Chondrocyte (in vitro differentiated cells): Measurements from ENCODE around the gene MYBL2. TPM values are rescaled to one million over a fixed set of nuclear protein-coding genes. Genes with fewer than 3 reads are reported as not detected.

Experiments
- DNase-seq: peaks from one replicate; pipeline ENCODE4 v3.0.0; 2021; ENCODE audit warnings: mixed read lengths, low spot score
- H3K27ac Mint-ChIP-seq: one replicate; pipeline ENCODE4 v1.8.0; 2021; ENCODE audit warnings: mild to moderate bottlenecking, moderate library complexity, mixed read lengths; ENCODE audit not compliant: unreplicated experiment
- H3K27me3 Mint-ChIP-seq: 2 replicates; pipeline ENCODE4 v1.8.0; 2021; ENCODE audit warnings: low read depth, mixed read lengths
- H3K36me3 Mint-ChIP-seq: 2 replicates; pipeline ENCODE4 v1.8.0; 2021; ENCODE audit warnings: low read depth, mixed read lengths
- H3K4me1 Mint-ChIP-seq: 2 replicates; pipeline ENCODE4 v1.8.0; 2021; ENCODE audit warnings: low read depth, mild to moderate bottlenecking, mixed read lengths
- H3K4me3 Mint-ChIP-seq: one replicate; pipeline ENCODE4 v1.8.0; 2021; ENCODE audit warnings: mild to moderate bottlenecking, moderate library complexity, mixed read lengths; ENCODE audit not compliant: unreplicated experiment
- H3K9me3 Mint-ChIP-seq: 2 replicates; pipeline ENCODE4 v1.8.0; 2021; ENCODE audit warnings: low read depth, mixed read lengths
- total RNA-seq: library from RNA; stranded (reverse); gene quantifications from 3 replicates; pipeline ENCODE4 v1.2.1, GENCODE V29; 2021
- TF ChIP-seq, protein P1 (sequence below): fragments of 200-600 bp; sonication (generic); IDR thresholded peaks from 2 replicates; pipeline ENCODE4 v1.5.0; 2021; ENCODE audit warnings: antibody characterized with exemption, mild to moderate bottlenecking, moderate library complexity

MYBL2 gene
- total RNA-seq, 1 donor from 2014 or later: 16.8 TPM

DNA sequence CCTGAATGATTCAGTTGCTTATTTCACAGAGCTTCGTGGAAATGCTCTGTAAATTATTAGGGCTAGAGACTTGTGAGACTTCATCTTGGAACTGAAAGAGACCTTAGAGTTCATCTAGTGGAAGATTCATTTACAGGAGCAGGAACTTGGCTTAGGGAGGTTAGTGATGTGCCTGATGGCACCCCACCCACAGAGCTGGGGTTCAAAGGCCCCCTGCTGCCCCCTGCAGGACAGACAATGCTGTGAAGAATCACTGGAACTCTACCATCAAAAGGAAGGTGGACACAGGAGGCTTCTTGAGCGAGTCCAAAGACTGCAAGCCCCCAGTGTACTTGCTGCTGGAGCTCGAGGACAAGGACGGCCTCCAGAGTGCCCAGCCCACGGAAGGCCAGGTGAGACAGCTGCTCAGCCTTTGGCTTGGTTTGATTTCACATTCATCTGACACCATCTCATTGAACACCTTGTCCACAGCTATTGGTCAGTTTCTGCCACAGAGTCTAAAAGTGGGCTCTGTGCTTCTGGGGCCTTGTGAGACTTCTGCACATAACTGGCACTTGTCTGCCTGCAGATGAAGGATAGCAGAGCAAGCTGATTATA is 25.1 kb downstream of the MYBL2 start:
- Mint-ChIP-seq H3K4me1 (no peaks in the 10 kb centered on the region), H3K36me3 (no peaks in the 10 kb centered on the region), H3K9me3 (no peaks in the 10 kb centered on the region), H3K27me3 (no peaks in the 10 kb centered on the region), H3K4me3 (no peak overlapping the region), H3K27ac (no peak overlapping the region)
- no peak for DNase-seq
- TF ChIP-seq, protein P1, sequence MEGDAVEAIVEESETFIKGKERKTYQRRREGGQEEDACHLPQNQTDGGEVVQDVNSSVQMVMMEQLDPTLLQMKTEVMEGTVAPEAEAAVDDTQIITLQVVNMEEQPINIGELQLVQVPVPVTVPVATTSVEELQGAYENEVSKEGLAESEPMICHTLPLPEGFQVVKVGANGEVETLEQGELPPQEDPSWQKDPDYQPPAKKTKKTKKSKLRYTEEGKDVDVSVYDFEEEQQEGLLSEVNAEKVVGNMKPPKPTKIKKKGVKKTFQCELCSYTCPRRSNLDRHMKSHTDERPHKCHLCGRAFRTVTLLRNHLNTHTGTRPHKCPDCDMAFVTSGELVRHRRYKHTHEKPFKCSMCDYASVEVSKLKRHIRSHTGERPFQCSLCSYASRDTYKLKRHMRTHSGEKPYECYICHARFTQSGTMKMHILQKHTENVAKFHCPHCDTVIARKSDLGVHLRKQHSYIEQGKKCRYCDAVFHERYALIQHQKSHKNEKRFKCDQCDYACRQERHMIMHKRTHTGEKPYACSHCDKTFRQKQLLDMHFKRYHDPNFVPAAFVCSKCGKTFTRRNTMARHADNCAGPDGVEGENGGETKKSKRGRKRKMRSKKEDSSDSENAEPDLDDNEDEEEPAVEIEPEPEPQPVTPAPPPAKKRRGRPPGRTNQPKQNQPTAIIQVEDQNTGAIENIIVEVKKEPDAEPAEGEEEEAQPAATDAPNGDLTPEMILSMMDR: peak; percentile 77

DNA sequence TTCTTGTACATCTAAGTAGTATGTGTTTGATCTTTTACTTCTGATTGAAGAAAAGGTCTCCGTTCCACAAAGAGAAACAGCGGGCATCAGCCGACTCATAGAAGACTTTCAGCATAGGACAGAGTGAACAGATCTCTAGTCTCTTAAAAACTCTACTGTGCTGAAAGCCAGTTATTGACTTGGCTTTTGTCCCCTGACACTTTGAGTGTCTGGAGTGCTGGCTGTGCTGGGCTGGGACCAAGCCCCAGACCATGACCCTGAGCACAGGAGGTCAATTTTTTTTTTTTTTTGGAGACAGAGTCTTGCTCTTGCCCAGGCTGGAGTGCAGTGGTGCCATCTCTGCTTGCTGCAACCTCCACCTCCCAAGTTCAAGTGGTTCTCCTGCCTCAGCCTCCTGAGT is 27.8 kb downstream of the MYBL2 start:
- H3K36me3 Mint-ChIP-seq: no peaks in the 10 kb centered on the region
- TF ChIP-seq, protein P1: no peak
- no peaks in the 10 kb centered on the region for H3K27me3 Mint-ChIP-seq
- no peak for DNase-seq
- H3K9me3 Mint-ChIP-seq: no peaks in the 10 kb centered on the region
- no peak overlapping the region for H3K27ac Mint-ChIP-seq
- H3K4me1 Mint-ChIP-seq: no peaks in the 10 kb centered on the region
- no peak overlapping the region for H3K4me3 Mint-ChIP-seq

DNA sequence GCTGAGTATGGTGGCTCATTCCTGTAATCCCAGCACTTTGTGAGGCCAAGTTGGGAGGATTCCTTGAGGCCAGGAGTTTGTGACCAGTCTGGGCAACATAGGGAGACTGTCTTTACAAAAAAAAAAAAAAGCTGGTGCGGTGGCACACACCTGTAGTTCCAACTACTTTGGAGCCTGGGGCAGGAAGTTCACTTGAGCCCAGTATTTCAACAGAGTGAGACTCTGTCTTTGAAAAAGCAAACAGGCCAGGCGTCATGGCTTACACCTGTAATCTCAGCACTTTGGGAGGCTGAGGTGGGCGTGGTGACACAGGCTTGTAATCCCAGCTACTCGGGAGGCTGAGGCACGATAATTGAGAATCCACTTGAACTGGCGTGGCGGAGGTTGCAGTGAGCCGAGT is 28.7 kb downstream of the MYBL2 start:
- Mint-ChIP-seq H3K4me3 (no peak overlapping the region), H3K27ac (no peak overlapping the region), H3K4me1 (no peaks in the 10 kb centered on the region), H3K36me3 (peaks cover 1% of the 10 kb centered on the region), H3K9me3 (no peaks in the 10 kb centered on the region), H3K27me3 (no peaks in the 10 kb centered on the region)
- TF ChIP-seq, protein P1: no peak
- DNase-seq: no peak

DNA sequence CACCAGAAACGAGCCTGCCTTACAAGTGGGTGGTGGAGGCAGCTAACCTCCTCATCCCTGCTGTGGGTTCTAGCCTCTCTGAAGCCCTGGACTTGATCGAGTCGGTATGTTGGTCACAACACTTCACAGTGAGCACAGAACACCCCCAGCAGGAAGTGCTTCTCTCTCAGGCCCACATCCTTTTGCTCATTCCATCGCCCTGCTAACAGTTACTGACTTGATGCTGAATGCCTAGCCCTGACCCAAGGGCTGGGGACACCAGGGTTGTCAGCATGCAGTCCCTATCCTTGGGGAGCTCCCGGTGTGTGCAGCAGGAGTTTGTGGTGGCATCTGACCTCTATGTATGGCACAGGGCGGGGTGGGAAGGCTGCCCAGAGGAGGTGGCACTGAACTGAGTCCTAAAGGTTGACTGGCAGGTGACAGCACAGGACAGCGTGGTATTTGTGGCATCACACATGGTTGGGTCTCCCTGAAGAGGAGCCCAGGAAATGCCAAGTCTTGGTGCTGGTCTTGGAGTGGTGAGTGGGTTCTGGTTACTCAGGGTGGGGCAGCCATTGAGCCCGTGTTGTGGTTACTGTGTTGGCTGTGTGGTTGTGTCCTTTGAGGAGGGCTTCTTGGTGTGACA is 33.1 kb downstream of the MYBL2 start:
- DNase-seq: no peak
- TF ChIP-seq, protein P1: no peak
- H3K27ac Mint-ChIP-seq: no peak overlapping the region
- H3K27me3 Mint-ChIP-seq: no peaks in the 10 kb centered on the region
- H3K4me1 Mint-ChIP-seq: no peaks in the 10 kb centered on the region
- no peaks in the 10 kb centered on the region for H3K9me3 Mint-ChIP-seq
- no peak overlapping the region for H3K4me3 Mint-ChIP-seq
- H3K36me3 Mint-ChIP-seq: peaks cover 4% of the 10 kb centered on the region

DNA sequence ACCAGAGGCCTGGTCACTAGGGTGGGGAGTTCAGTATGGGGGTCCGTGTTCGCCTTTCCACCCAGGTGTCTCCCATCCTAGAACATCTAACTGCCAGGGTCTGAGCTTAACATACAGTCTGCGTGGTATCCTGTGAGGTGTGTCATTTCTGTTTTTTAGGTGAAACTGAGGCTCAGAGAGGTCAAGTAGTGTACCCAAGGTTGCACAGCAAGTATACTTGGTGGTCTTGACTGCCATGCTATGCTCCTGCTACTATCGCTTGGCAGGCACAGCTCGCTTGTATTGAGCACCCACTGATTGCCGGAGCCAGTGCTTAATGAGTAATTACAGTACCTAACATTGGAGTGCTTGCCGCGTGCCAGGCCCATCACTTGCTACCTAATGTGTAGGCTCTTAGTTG is 33.7 kb downstream of the MYBL2 start:
- no peak for DNase-seq
- Mint-ChIP-seq H3K4me1 (no peaks in the 10 kb centered on the region), H3K9me3 (no peaks in the 10 kb centered on the region), H3K27me3 (no peaks in the 10 kb centered on the region), H3K27ac (no peak overlapping the region), H3K36me3 (peaks cover 4% of the 10 kb centered on the region), H3K4me3 (no peak overlapping the region)
- TF ChIP-seq, protein P1: no peak
